Activated CD4-positive, CD25-positive, alpha-beta regulatory T cell treated with anti-CD3 and anti-CD28 coated beads, Interleukin-2, amount 50 U/mL, for 24 hours (primary cell): ENCODE data around the gene TMEM165.
"Not testable (repeated sequence)": the region's sequence is repeated elsewhere in the genome, so short reads cannot be mapped to it uniquely, and the experiment has no call there.

ENCODE experiments used
- ATAC-seq, 2 donors: fragments of 150-1000 bp; cut with Tn5 transposase; one replicate each; pipeline ENCODE4 v1.10.0; 2021; ENCODE audit warnings: mild to moderate bottlenecking in 1 of 2, moderate library complexity in 1 of 2

Gene TMEM165, protein sequence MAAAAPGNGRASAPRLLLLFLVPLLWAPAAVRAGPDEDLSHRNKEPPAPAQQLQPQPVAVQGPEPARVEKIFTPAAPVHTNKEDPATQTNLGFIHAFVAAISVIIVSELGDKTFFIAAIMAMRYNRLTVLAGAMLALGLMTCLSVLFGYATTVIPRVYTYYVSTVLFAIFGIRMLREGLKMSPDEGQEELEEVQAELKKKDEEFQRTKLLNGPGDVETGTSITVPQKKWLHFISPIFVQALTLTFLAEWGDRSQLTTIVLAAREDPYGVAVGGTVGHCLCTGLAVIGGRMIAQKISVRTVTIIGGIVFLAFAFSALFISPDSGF

DNA sequence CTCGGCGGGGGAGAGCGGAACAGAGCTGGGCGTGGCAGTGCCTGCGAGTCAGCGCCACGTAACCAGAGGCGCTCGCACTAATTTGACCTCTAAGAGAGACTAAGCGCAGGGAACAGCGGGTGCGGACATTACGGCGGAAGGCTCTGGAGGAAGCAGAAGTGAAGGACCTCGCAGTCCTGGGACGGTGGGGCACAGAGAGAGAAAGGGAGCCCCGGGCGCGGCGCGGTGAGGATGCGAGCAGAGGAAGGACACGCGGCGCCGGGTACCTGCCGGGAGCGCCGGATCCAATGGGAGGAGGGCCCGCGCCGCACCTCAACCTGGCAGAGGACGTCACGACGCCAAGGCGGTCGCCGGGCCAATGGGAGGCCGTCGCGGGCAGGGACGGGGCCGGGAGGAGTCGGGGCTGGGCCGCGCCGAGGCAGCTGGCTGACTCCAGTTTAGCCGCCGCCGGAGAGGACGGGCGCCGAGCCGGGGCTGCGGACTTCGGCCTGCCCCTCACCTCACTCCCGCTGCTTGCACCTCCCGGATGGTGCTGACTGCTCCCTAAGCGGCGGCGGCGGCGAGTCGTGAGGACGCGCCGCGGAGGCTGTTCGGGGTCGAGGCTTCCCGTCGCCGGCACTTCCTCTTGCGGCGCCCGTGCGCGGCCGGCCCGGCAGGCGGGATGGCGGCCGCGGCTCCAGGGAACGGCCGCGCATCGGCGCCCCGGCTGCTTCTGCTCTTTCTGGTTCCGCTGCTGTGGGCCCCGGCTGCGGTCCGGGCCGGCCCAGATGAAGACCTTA is at the start of gene TMEM165:
Gene TMEM165 (plus strand): TSS at position 429 of the 779 bp plus-strand sequence. CDS start 233 bp downstream, at position 662.
- peak; percentile 97 to 98 for ATAC-seq

DNA sequence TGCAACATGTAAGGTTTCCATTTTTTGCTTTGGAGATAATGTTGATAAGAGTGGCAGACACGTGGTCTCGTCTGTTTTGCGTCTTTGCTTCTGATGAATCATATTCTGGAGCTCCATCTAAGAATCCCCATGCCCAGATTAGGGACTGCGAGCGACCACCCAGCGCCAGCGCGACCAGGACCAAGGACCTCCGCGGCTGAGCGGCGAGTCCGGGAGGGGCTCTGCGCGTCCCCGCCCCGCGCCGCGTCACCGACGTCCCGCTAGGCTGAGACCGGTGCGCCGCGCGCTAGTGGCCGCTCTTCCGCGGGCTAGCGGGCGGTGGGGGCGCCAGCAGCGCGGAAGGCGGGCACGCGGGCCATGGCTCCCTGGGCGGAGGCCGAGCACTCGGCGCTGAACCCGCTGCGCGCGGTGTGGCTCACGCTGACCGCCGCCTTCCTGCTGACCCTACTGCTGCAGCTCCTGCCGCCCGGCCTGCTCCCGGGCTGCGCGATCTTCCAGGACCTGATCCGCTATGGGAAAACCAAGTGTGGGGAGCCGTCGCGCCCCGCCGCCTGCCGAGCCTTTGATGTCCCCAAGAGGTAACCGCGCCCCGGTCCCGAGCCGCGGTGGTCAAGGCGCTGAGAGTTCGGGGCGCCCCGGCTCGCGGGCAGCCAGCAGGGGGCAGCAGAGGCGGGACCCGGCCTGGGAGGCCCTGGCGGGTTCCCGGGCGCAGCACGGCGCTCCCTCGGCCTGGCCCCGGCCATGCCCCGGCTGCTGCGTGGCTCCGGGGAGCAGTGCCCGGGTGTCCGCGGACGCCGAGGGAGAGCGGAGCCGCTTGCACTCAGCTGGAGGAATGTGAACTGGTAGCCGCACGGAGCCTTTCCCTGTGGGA is 49.5 kb upstream of the TMEM165 start, which contains the start of gene SRD5A3:
Gene SRD5A3 (plus strand): TSS at position 263 of the 871 bp plus-strand sequence. CDS start 95 bp downstream, at position 358.
- peak; percentile 93 for ATAC-seq

DNA sequence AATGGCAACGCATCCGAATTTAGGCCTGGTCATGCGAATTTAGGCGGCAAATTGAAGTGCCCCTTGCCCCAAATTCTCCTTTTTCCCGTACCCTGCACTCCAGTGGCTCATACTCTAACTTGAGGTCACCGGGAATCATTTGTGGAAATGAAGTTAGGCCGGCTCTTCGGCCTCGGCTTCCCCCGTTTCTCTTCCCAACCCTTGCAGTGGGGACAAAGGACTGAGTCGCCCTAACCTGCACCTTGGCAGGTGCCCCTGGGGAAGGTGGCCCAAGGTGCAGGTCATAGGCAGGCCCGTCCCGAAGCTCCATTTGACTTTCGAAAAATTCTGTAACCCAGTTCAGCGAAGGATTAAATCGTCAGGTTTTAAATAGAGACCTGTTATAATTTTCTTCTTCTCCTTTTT is 48.9 kb upstream of the TMEM165 start:
- ATAC-seq, result no peak

DNA sequence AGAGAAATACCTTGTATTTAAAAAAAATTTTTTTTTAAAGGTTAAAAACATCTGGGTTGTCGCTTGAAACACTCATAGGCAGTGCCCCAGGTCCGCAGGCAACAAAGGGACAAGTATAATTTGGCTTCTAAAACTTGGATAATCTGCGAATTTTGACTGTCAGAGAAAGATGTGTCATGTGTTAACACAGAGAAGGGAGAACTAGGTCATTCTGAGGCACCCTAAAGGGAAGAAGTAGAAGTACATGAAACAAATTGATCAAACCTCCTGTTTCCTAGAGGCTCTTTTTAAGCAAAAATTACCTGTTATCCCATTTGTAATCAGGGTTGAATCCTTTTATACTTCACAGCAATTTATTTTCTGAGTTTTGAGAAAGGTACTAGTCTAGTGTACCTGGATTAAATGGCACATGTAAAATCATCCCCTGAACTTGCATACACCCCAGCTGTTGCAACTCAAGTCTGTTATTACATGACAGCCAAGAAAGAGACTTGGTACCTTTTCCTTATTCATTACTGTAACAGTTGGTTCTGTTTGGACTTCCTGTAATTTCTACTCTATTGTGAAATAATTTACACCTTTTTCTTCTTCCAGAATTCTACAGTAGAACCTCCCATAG is 48.0 kb upstream of the TMEM165 start:
- ATAC-seq, result no peak

DNA sequence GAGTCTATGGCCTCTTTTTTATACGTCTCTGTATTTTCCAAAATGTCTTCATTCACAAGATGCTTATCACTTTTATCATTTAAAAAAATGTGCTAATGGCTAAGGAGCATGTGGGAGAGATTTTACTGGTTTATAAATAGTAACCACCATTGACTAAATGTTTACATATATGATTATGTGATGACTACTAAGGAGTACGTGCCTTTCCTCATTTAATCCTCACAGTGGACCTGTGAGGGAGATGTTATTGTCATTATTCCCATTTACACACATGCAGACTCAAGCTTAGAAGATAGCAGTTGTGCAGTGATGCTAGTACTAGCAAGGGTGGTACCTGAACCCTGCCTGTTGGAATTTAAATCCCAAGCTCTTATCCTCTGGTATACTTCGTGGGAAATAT is 47.3 kb upstream of the TMEM165 start:
- ATAC-seq, result no peak

DNA sequence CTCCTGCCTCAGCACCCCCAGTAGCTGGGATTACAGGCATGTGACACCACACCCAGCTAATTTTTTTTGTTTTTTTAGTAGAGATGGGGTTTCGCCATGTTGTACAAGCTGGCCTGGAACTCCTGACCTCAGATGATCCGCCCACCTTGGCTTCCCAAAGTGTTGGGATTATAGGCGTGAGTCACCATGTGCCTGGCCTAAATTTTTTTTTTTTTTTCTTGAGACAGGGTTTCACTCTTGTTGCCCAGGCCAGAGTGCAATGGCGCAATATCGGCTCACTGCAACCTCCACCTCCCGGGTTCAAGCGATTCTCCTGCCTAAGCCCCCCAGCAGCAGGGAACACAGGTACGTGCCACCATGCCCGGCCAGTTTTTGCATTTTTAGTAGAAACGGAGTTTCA is 44.9 kb upstream of the TMEM165 start:
- not testable (repeated sequence) for ATAC-seq

DNA sequence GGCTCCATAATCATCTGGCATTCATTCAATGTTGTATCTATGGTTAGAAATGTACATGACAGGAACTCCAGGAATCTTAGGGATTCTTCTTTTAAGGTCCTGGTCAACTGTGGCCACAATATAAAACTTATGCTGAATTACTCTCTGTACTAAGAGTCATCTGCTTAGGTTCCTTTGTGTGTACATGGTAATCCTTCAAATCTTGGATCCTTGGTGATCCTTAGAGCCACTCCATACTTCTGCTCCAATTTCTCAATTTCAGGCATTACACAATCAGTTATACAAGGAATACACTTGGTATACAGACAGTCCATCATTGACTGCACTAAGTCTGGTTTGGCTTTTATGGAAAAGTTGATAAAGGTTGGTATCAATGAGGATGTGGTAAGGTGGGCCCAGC is 43.9 kb upstream of the TMEM165 start:
- no peak for ATAC-seq

DNA sequence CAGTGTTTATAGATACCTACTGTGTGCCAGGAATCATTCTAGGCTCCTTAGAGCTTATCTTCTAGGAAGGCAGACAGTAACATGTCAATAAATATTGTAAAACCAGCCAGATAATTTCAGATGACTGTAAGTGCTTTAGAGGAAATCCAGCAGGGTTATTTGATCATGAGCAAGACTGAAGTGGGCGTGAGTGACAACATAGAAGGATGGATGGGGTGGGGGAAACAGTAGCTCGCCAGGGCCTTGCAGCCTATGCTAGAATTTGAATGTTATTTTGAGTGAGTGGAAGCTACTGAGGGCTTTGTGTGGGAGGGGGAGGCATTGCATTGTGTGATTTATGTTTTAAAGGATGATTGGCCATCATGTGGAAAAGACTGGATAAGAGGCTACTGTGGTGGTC is 43.0 kb upstream of the TMEM165 start:
- ATAC-seq, result no peak

DNA sequence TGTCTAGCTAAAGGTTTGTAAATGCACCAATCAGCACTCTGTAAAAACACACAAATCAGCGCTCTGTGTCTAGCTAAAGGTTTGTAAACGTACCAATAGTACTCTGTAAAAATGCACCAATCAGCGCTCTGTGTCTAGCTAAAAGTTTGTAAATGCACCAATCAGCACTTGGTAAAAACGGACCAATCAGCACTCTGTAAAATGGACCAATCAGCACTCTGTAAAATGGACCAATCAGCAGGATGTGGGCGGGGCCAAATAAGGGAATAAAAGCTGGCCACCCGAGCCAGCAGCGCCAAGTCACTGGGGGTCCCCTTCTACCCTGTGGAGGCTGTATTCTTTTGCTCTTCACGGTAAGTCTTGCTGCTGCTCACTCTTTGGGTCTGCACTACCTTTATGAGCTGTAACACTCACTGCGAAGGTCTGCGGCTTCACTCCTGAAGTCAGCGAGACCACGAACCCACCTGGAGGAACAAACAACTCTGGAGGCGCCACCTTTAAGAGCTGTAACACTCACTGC is 42.5 kb upstream of the TMEM165 start:
- ATAC-seq, result not testable (repeated sequence)

DNA sequence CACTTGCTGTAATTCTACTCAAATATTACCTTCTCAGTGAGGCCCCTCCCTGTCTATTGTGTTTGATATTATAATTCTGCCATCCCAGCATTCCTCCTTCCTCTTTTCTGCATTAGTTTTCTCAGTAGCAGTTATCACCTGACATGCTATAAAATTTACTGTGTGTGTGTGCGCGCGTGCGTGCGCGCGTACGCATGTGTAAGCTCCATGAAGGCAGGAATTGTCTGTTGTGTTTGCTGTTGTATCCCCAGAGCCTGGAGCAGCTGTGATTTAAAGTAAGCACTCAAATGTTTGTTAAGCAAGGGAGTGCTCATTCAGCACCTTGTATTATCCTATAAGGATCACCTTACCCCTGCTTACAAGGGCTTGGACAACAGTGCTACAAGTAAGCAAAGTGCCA is 41.1 kb upstream of the TMEM165 start:
- ATAC-seq, result no peak

DNA sequence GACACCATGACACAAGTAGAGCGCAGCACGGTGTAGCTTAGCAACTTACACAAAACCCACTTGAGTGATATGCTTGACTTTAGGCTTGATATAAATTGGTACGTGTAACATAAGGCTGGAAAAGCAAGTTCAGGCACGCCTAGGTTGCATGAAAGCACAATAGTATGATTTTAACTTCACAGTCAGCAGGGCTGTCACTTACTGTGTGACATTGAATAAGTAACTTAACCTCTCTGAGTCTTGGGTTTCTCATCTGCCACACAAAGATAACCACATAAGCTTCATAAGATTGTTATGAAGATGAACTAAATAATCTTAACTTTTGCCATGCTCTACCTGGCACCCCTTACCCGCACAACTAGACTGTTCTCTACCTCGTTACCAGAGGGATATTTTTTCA is 40.2 kb upstream of the TMEM165 start:
- ATAC-seq, result no peak

DNA sequence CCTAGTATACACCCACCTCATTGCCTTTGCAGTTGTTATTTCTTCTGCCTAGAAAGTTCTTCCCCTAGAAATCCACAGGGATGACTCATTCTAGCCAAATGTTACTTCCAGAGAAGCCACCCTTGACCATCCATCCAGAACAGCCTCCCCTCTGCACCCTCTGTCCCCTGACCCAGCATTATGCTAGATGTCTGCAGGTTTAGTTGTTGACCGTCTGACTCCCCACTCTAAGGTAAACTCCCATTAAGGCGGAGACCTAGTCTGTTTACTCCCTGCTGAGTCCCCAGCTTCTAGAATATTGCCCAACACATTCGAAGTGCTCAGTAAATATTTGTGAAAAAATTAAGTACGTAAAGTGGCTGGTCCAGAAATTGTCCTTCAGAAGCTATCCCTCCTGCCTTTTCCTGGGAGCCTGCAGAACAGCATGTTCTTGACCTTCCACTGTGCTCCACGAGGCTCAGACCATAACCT is 38.7 kb upstream of the TMEM165 start:
- no peak for ATAC-seq

DNA sequence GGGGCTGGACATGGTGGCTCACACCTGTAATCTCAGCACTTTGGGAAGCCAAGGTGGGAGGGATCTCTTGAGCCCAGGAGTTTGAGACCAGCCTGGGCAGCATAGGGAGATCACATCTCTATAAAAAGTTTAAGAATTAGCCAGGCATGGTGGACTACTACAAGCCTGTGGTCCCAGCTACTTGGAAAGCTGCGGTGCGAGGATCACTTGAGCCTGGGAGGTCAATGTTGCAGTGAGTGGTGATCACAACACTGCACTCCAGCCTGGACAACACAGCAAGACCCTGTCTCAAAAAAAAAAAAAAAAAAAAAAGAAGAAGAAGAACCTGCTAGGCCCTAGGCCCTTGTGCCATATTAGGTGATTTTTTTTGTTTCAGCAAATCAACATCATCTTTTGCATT is 37.5 kb upstream of the TMEM165 start:
- no peak for ATAC-seq

DNA sequence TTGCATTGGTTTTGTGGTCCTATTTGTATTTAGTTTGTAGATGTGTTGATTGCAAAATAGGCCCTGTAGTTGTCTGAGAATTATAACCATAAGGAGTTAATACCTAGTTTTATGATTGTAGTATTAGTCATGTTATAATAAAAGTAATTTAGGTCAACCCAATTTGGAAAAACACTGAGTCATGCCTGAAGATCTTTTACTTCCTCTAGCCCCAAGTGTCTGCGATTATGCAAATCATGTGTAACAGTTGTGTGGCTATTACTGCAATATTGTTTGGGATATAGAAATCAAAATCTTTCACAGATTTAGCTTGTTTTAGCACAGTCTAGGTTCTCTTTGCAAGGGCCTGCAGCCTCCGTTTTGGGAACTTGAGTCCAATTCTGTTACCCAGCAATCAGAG is 37.1 kb upstream of the TMEM165 start:
- ATAC-seq, result peak; percentile 95 to 98

DNA sequence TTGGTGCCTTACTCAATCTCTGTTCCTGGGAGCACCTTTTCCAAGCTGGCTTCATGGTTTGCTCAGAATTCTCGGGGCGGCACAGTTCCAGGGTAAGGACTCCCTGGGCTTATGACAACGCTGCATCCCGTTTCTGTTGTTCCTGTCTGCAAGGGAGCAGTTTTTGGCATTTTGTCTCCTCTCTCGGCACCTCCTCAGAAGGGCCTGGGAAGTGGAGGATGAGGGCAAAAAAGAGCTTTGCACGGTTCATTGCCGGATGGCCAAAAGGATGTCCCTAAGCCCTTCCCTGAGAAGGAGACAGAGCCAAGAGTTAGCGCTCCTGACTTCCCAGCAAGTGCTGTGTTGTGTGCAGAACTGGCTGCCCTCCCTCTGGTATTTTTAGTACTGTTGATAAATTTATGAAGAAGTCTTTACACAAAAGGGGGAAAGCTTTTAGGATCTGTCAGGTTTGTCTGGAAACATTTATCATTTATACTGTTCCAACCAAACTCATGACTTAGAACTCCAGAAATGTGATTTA is 36.3 kb upstream of the TMEM165 start:
- ATAC-seq, result no peak

DNA sequence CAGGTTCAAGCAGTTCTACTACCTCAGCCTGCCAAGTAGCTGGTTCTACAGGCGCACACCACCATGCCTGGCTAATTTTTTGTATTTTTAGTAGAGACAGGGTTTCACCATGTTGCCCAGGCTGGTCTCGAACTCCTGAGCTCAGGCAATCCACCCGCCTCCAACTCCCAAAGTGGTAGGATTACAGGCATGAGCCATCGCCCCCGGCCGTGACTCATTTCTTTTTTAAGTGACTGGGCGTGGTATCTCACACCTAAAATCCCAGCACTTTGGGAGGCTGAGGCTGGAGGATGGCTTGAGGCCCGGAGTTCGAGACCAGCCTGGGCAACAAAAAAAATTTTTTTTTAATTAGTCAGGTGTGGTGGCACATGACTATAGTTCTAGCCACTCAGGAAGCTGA is 32.8 kb upstream of the TMEM165 start:
- not testable (repeated sequence) for ATAC-seq

DNA sequence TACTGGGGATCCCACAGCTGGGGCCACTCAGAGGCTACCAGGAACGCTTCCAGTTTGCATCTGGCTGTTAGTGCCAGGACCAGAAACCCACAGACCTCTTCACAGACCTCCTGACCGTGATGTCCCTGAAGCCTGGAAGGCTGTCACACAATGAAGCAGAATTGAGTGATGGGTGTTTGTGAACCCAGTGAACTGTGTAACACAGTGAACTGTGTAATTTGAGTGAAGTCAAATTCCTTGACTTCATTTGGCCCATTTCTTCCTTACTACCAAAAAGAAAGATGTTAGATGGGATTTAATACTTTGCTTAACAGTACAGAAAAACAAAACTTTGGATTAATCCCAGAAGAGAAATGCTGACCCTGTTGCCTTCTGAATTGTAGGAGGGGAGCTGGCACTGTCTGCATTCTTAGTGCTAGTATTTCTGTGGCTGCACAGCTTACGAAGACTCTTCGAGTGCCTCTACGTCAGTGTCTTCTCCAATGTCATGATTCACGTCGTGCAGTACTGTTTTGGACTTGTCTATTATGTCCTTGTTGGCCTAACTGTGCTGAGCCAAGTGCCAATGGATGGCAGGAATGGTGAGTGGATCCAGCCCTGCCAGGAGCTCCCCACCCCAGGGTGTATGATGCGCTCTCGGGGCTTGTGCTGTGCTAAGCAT is 31.9 kb upstream of the TMEM165 start:
- ATAC-seq, result no peak

DNA sequence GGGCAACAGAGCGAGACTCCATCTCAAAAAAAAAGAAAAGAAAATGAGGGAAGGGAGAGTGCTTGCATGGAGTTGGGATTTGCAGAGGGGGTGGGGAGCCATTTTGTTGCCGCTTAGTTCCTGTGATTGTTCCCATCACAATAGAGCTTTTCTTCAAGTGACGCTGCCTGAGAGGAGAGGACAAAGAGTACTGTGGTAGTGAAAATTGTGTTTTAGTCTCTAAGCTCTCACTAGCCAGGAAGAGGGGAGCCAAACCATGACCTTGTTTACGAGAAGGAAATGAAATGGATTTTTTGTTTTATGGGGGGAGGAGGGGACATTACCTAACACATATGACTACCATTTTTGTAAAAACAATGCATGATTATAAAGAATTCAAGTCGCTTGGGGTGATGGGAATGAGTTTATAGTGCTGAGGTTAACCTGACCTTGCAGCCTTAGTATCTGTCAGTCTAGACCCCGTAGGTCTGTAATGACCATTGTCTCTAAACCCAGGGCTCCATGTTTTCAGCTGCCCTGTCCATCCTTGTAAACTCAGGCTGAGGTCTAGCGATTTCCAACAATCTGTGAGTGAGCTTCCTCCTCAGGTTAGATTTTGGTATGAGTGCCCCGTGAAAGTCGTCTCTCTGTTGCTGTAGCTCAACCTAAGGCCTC is 30.9 kb upstream of the TMEM165 start:
- ATAC-seq, result no peak

DNA sequence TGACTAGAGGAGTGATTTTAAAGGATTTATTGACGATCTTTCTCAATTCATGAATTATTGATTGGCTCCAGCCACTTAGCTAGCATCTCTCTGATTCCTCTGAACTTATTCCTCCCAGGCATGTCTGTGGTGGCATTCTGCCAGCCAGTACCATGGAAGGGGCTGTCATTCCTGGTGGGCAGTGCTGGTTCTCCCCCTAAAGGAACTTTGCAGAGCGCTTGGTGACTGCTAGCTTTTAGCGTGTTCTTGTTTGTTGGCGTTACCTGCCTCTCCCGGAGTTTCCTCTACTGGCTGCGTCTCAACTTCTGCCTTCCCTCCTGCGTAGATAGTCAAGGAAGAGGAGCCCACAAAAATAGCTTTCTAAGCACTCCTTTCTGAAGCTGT is 30.4 kb upstream of the TMEM165 start:
- ATAC-seq, result no peak

DNA sequence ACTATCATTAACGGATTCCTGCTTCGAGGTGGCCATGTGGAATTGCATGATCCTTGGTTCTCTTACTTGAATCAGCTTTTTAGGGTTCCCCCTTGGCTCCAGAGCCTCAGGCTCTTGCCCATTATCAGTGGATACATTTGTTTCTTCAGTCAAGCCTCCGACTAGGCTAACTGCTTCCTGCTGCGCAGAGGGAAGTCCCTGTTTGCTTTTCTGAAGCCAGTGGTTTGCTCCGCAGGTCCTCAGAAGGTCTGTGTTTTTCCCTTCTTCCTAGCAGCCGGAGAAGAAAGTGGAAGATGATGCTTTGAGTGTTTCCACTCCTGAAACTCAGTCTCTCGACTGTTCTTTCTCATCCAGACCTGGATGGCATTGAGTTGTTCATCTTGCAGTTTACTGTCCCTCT is 29.1 kb upstream of the TMEM165 start:
- no peak for ATAC-seq
